Esophagus squamous epithelium (tissue), 5 donors: ENCODE measurements around the gene CCL7. TPM values are rescaled to one million over a fixed set of nuclear protein-coding genes. Genes with fewer than 3 reads are reported as not detected.
A peak's percentile ranks its signal among the peaks of the same experiment; 100 is the strongest.

Experiments
- DNase-seq: peaks from one replicate; lab custom pipeline; 2025; lab: John Stamatoyannopoulos, UW
- H3K27ac ChIP-seq, 4 donors: fragments of 200-600 bp; sonication (generic); one replicate each; pipeline ENCODE4 v1.5.1; 2016 to 2019; ENCODE audit warnings: mild to moderate bottlenecking in 1 of 4
- H3K27me3 ChIP-seq, 4 donors: fragments of 200-600 bp; sonication (generic); 1 replicate in 3 of 4; 2 replicates in 1 of 4; pipeline versions ENCODE4 v1.5.1 to v1.6.0; 2017 to 2021; ENCODE audit warnings: antibody characterized with exemption in 1 of 4
- H3K36me3 ChIP-seq, 3 donors: fragments of 200-600 bp; sonication (generic); one replicate each; pipeline ENCODE4 v1.5.1; 2016 to 2019
- H3K4me1 ChIP-seq, 3 donors: fragments of 200-600 bp; sonication (generic); one replicate each; pipeline ENCODE4 v1.5.1; 2017 to 2019
- H3K4me3 ChIP-seq, 4 donors: fragments of 200-600 bp; sonication (generic); 1 replicate in 3 of 4; 2 replicates in 1 of 4; pipeline ENCODE4 v1.5.1; 2016 to 2019; ENCODE audit warnings: mild to moderate bottlenecking in 2 of 4, moderate library complexity in 1 of 4
- H3K9me3 ChIP-seq, 3 donors: fragments of 200-600 bp; sonication (generic); one replicate each; pipeline ENCODE4 v1.5.1; 2016 to 2019
- CTCF ChIP-seq, 6 experiments: fragments of 450-650 bp in 4 of 6; fragments of 200-600 bp in 2 of 6; sonication (generic) in 2 of 6; IDR thresholded peaks; one replicate each; pipeline ENCODE4 v1.5.1; 2016 to 2019; ENCODE audit warnings: antibody characterized with exemption in 6 of 6, mild to moderate bottlenecking in 4 of 6, moderate library complexity in 4 of 6
- POLR2A ChIP-seq, 4 donors: fragments of 450-650 bp; IDR thresholded peaks; one replicate each; pipeline ENCODE4 v1.6.1; 2017; ENCODE audit warnings: antibody characterized with exemption in 4 of 4, mild to moderate bottlenecking in 4 of 4, moderate library complexity in 3 of 4
- WGBS, 2 donors: methylation state at CpG; one replicate each; pipeline ENCODE4 v1.1.5; 2018; 5-methylcytosine and 5-hydroxymethylcytosine counted together
- intact Hi-C: fragments of 100-400 bp; cut with DNase I; formaldehyde crosslinking; loops from one replicate; pipeline ENCODE4 v1.15.0; 2022
- total RNA-seq, 4 donors: library from RNA; depleted of rRNA; stranded (reverse); fragments of >200 nt; gene quantifications; one replicate each; pipeline ENCODE4 v1.1.0, GENCODE V29; 2016
- donor health status: DM: yes; HTN: yes; CAD: no.

CCL7 gene
- total RNA-seq, 4 donors from 2014 or later, result not detected

- Histone ChIP-seq H3K4me1 (peaks cover 4 to 36% (median 13%) of the 10 kb centered on the region in 3 donors), H3K4me3 (no peak overlapping the region), H3K36me3 (no peaks in the 10 kb centered on the region), H3K9me3 (no peaks in the 10 kb centered on the region), H3K27ac (peak overlapping the region in 3 of 4 donors; percentile 52 to 77 (median 73)), H3K27me3 (no peaks in the 10 kb centered on the region)
- DNase-seq, result no peak
- no peak for TF ChIP-seq CTCF (IDR thresholded peaks at IDR 0.05)
- intact Hi-C loops, result no loop called here
- 16 to 21% methylated on average over 4 of the region's 4 CpGs for WGBS, 2 donors
Observed at GRCh38 chr17:34314279-34314678, 44.3 kb downstream of the CCL7 start.

GRCh38 chr17:34318474-34318873 is 48.5 kb downstream of the CCL7 start:
- H3K36me3 ChIP-seq, result no peaks in the 10 kb centered on the region
- H3K4me3 ChIP-seq, result no peak overlapping the region
- TF ChIP-seq POLR2A (IDR thresholded peaks at IDR 0.05) (no peak), CTCF (IDR thresholded peaks at IDR 0.05) (peak in 1 of 6 experiments; percentile 9)
- WGBS, 2 donors, result 77 to 78% methylated on average over 3 of the region's 3 CpGs
- peaks cover 4 to 25% (median 11%) of the 10 kb centered on the region in 3 donors for H3K4me1 ChIP-seq
- no peaks in the 10 kb centered on the region for H3K9me3 ChIP-seq
- H3K27me3 ChIP-seq, result no peaks in the 10 kb centered on the region
- DNase-seq, result no peak
- H3K27ac ChIP-seq, result no peak overlapping the region
- intact Hi-C loops, result no loop called here

- H3K36me3 ChIP-seq, result no peaks in the 10 kb centered on the region
- H3K27ac ChIP-seq, result no peak within 1 kb of the TSS
- no peaks in the 10 kb centered on the region for H3K27me3 ChIP-seq
- 14 to 22% methylated on average over 2 of the region's 2 CpGs for WGBS, 2 donors
- peaks cover 4 to 19% (median 5%) of the 10 kb centered on the region in 3 donors for H3K4me1 ChIP-seq
- TF ChIP-seq POLR2A (IDR thresholded peaks at IDR 0.05), result no peak
- no peak for TF ChIP-seq CTCF (IDR thresholded peaks at IDR 0.05)
- no peak within 1 kb of the TSS for H3K4me3 ChIP-seq
- H3K9me3 ChIP-seq, result no peaks in the 10 kb centered on the region
- no peak for DNase-seq
- intact Hi-C loops, result no loop called here
Observed at GRCh38 chr17:34319039-34319483, 49.0 kb downstream of the CCL7 start, which contains the start of gene CCL8. TSS of gene CCL8 (plus strand) at chr17:34319435. CDS start at chr17:34319502, 67 bp downstream.

Other genes starting within 250 kb of the CCL7 start
- gene CCL2, start 14.9 kb upstream of the CCL7 start, total RNA-seq, result 1 to 10 TPM; 4.0 to 7.9 (median 5.2) TPM
- gene CCL11, start 15.5 kb downstream of the CCL7 start, total RNA-seq, result 1 to 10 TPM in 1 of 4 donors, under 1 TPM in 2, not detected in 1; 0.26 to 3.4 (median 0.95) TPM
- under 1 TPM in 1 of 4 donors, not detected in 3; 0.26 TPM for gene CCL8, start 49.2 kb downstream of the CCL7 start, total RNA-seq
- 1 to 10 TPM in 2 of 4 donors, under 1 TPM in 1, not detected in 1; 0.57 to 1.6 (median 1.4) TPM for gene CCL13, start 86.3 kb downstream of the CCL7 start, total RNA-seq
- not detected for gene CCL1, start 93.0 kb downstream of the CCL7 start, total RNA-seq